Measurements from ENCODE around the gene SP100. TPM values are rescaled to one million over a fixed set of nuclear protein-coding genes. Genes with fewer than 3 reads are reported as not detected.

The SP100 gene
- total and polyA plus RNA-seq, 2 of the 13 experiments (the other 11 are each of a cell fraction or from before 2014, with no cell fraction given): 12.6 to 16.5 TPM

- TF ChIP-seq, protein P1, sequence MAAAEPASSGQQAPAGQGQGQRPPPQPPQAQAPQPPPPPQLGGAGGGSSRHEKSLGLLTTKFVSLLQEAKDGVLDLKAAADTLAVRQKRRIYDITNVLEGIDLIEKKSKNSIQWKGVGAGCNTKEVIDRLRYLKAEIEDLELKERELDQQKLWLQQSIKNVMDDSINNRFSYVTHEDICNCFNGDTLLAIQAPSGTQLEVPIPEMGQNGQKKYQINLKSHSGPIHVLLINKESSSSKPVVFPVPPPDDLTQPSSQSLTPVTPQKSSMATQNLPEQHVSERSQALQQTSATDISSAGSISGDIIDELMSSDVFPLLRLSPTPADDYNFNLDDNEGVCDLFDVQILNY (CRISPR knock-in tag; conservative IDR thresholded peaks at IDR 0.05): peak; percentile 60
- TF ChIP-seq SRSF1 (optimal IDR thresholded peaks at IDR 0.05; ENCODE audit: low read depth, low read length): peak; percentile 71
- no peak for TF ChIP-seq MLLT10 (CRISPR knock-in tag; IDR thresholded peaks at IDR 0.05)
- peak; percentile 59; the same call in 1 of the 2 replicates for TF ChIP-seq HNF4G (IDR thresholded peaks at IDR 0.05; ENCODE audit: borderline replicate concordance, low read depth, low read length)
- no peak for TF ChIP-seq HNF4G (CRISPR knock-in tag; IDR thresholded peaks at IDR 0.05; ENCODE audit: borderline replicate concordance, low read depth)
- TF ChIP-seq ZMYM2 (CRISPR knock-in tag; IDR thresholded peaks at IDR 0.05): no peak
- peak; percentile 13; the same call in 1 of the 2 replicates for TF ChIP-seq STAG1 (CRISPR knock-in tag; IDR thresholded peaks at IDR 0.05)
- TF ChIP-seq U2AF1 (optimal IDR thresholded peaks at IDR 0.05; ENCODE audit: low read depth, low read length): no peak
- no peak for TF ChIP-seq MEF2D (CRISPR knock-in tag; IDR thresholded peaks at IDR 0.05)
- no peak for TF ChIP-seq ZEB1 (IDR thresholded peaks at IDR 0.05; ENCODE audit: insufficient replicate concordance, low read depth)
- TF ChIP-seq ZBTB7A (CRISPR knock-in tag; IDR thresholded peaks at IDR 0.05): peak; percentile 88
- no peak for TF ChIP-seq SP1 (IDR thresholded peaks at IDR 0.05)
- TF ChIP-seq SP1 (CRISPR knock-in tag; IDR thresholded peaks at IDR 0.05): no peak
- 0 out of 2 replicates have a peak, but pooled peaks have one; percentile 25 for TF ChIP-seq MXD4 (CRISPR knock-in tag; IDR thresholded peaks at IDR 0.05)
- no peak for TF ChIP-seq BCL6 (CRISPR knock-in tag; IDR thresholded peaks at IDR 0.05)
- TF ChIP-seq ZNF784 (CRISPR knock-in tag; IDR thresholded peaks at IDR 0.05; ENCODE audit: borderline replicate concordance): no peak
- TF ChIP-seq ZNF746 (CRISPR knock-in tag; IDR thresholded peaks at IDR 0.05): 0 out of 2 replicates have a peak, but pooled peaks have one; percentile 11
- TF ChIP-seq ZNF883 (CRISPR knock-in tag; IDR thresholded peaks at IDR 0.05; ENCODE audit: not compliant biosample characterization): peak; percentile 73
- peak; percentile 73; the same call in 1 of the 2 replicates for TF ChIP-seq ZNF569 (CRISPR knock-in tag; IDR thresholded peaks at IDR 0.05; ENCODE audit: borderline replicate concordance)
- TF ChIP-seq REXO4 (CRISPR knock-in tag; IDR thresholded peaks at IDR 0.05; ENCODE audit: borderline replicate concordance): 0 out of 2 replicates have a peak, but pooled peaks have one; percentile 71
- no peak for TF ChIP-seq E2F2 (CRISPR knock-in tag; IDR thresholded peaks at IDR 0.05; ENCODE audit: borderline replicate concordance)
- no peak for TF ChIP-seq DPF2 (CRISPR knock-in tag; IDR thresholded peaks at IDR 0.05; ENCODE audit: borderline replicate concordance, low read depth)
- TF ChIP-seq POGZ (CRISPR knock-in tag; IDR thresholded peaks at IDR 0.05): no peak; the same call in 1 of the 2 replicates
- TF ChIP-seq, protein P2, sequence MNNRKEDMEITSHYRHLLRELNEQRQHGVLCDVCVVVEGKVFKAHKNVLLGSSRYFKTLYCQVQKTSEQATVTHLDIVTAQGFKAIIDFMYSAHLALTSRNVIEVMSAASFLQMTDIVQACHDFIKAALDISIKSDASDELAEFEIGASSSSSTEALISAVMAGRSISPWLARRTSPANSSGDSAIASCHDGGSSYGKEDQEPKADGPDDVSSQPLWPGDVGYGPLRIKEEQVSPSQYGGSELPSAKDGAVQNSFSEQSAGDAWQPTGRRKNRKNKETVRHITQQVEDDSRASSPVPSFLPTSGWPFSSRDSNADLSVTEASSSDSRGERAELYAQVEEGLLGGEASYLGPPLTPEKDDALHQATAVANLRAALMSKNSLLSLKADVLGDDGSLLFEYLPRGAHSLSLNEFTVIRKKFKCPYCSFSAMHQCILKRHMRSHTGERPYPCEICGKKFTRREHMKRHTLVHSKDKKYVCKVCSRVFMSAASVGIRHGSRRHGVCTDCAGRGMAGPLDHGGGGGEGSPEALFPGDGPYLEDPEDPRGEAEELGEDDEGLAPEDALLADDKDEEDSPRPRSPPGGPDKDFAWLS (CRISPR knock-in tag; IDR thresholded peaks at IDR 0.05; ENCODE audit: borderline replicate concordance): no peak
These were observed 4.2 kb upstream of the SP100 start (continued) for GRCh38 chr2:230411570-230412370.

Measured in HepG2 (cell line).